Astrocyte (in vitro differentiated cells and primary cell): ENCODE measurements around the gene TAF1B. TPM values are rescaled to one million over a fixed set of nuclear protein-coding genes. Genes with fewer than 3 reads are reported as not detected.

Source experiments
- DNase-seq: peaks from one replicate; pipeline ENCODE4 v3.0.0-alpha.2; 2010; ENCODE audit warnings: low read depth
- FAIRE-seq: peaks from 2 replicates; lab custom pipeline; 2011; peaks lifted over from hg19 to GRCh38; lab: Jason Lieb, UNC
- H2AFZ ChIP-seq: 2 replicates; pipeline ENCODE4 v1.6.0; 2012; ENCODE audit warnings: low read depth, low read length, inconsistent platforms
- H3K27ac ChIP-seq: 2 replicates; pipeline ENCODE4 v1.5.1; 2011; ENCODE audit warnings: low read depth, low read length, inconsistent platforms
- H3K27me3 ChIP-seq: 2 replicates; pipeline ENCODE4 v1.6.0; 2011; ENCODE audit warnings: low read length, inconsistent platforms; ENCODE audit not compliant: insufficient read depth
- H3K36me3 ChIP-seq: 2 replicates; pipeline ENCODE4 v1.5.1; 2011; ENCODE audit warnings: low read length, inconsistent platforms; ENCODE audit not compliant: insufficient read depth
- H3K4me1 ChIP-seq: 2 replicates; pipeline ENCODE4 v1.5.1; 2011; ENCODE audit warnings: low read length, inconsistent platforms; ENCODE audit not compliant: insufficient read depth
- H3K4me2 ChIP-seq: 2 replicates; pipeline ENCODE4 v1.6.0; 2012; ENCODE audit warnings: low read length, inconsistent platforms
- H3K4me3 ChIP-seq: 2 replicates; pipeline ENCODE4 v1.5.1; 2011; ENCODE audit warnings: low read depth, mild to moderate bottlenecking, low read length, inconsistent platforms; ENCODE audit not compliant: insufficient read depth
- H3K79me2 ChIP-seq: 2 replicates; pipeline ENCODE4 v1.6.0; 2012; ENCODE audit warnings: mild to moderate bottlenecking, low read length, inconsistent platforms; ENCODE audit not compliant: insufficient read depth
- H3K9ac ChIP-seq: 2 replicates; pipeline ENCODE4 v1.6.0; 2012; ENCODE audit warnings: mild to moderate bottlenecking, low read length, inconsistent platforms
- H3K9me3 ChIP-seq: 2 replicates; pipeline ENCODE4 v1.5.1; 2012; ENCODE audit warnings: low read depth, mild to moderate bottlenecking, low read length, inconsistent platforms; ENCODE audit not compliant: insufficient read depth
- H4K20me1 ChIP-seq: 2 replicates; pipeline ENCODE4 v1.6.0; 2012; ENCODE audit warnings: low read length, inconsistent platforms; ENCODE audit not compliant: insufficient read depth
- H3K27ac Mint-ChIP-seq: one replicate; pipeline ENCODE4 v1.8.0; 2021; ENCODE audit warnings: mild to moderate bottlenecking, mixed read lengths; ENCODE audit not compliant: unreplicated experiment
- H3K27me3 Mint-ChIP-seq: one replicate; pipeline ENCODE4 v1.8.0; 2021; ENCODE audit warnings: low read depth, mixed read lengths; ENCODE audit not compliant: unreplicated experiment
- H3K36me3 Mint-ChIP-seq: one replicate; pipeline ENCODE4 v1.8.0; 2021; ENCODE audit warnings: low read depth, mixed read lengths; ENCODE audit not compliant: unreplicated experiment
- H3K4me1 Mint-ChIP-seq: one replicate; pipeline ENCODE4 v1.8.0; 2021; ENCODE audit warnings: low read depth, mixed read lengths; ENCODE audit not compliant: unreplicated experiment
- H3K4me3 Mint-ChIP-seq: one replicate; pipeline ENCODE4 v1.8.0; 2021; ENCODE audit warnings: mild to moderate bottlenecking, moderate library complexity, mixed read lengths; ENCODE audit not compliant: unreplicated experiment
- H3K9me3 Mint-ChIP-seq: one replicate; pipeline ENCODE4 v1.8.0; 2021; ENCODE audit warnings: mild to moderate bottlenecking, mixed read lengths; ENCODE audit not compliant: unreplicated experiment
- CTCF ChIP-seq: IDR thresholded peaks from 2 replicates; pipeline ENCODE4 v1.5.1; 2011; ENCODE audit warnings: low read depth, mild to moderate bottlenecking, inconsistent platforms, low read length, moderate library complexity; ENCODE audit not compliant: insufficient read depth
- EZH2 ChIP-seq: IDR thresholded peaks from 2 replicates; pipeline ENCODE4 v1.6.1; 2012; ENCODE audit warnings: mild to moderate bottlenecking, low read length, inconsistent platforms; ENCODE audit not compliant: insufficient read depth
- total RNA-seq: library from RNA; stranded (reverse); gene quantifications from 2 replicates; pipeline ENCODE4 v1.2.1, GENCODE V29; 2021

TAF1B gene
- total RNA-seq, 1 donor from 2014 or later = 14.5 TPM

- no peaks in the 10 kb centered on the region for H3K36me3 Mint-ChIP-seq
- DNase-seq = no peak
Measured at GRCh38 chr2:9819551-9819950, 23.7 kb upstream of the TAF1B start.

GRCh38 chr2:9820020-9820973, 23.0 kb upstream of the TAF1B start:
- peak; percentile 77 for DNase-seq
- Mint-ChIP-seq H3K27me3 (no peaks in the 10 kb centered on the region), H3K4me1 (peaks cover 12% of the 10 kb centered on the region), H3K9me3 (peaks cover 1% of the 10 kb centered on the region), H3K27ac (peak overlapping the region; percentile 53), H3K4me3 (no peak overlapping the region), H3K36me3 (no peaks in the 10 kb centered on the region)
- peak overlapping the region; percentile 58 for H2AFZ ChIP-seq
- no peaks in the 10 kb centered on the region for H3K36me3 ChIP-seq
- no peaks in the 10 kb centered on the region for H3K79me2 ChIP-seq
- H3K27me3 ChIP-seq = no peaks in the 10 kb centered on the region
- H4K20me1 ChIP-seq = no peaks in the 10 kb centered on the region
- H3K4me1 ChIP-seq = peaks cover 21% of the 10 kb centered on the region
- no peak for FAIRE-seq
- no peak overlapping the region for H3K4me3 ChIP-seq
- no peaks in the 10 kb centered on the region for H3K9me3 ChIP-seq
- H3K9ac ChIP-seq = no peak overlapping the region
- no peak overlapping the region for H3K27ac ChIP-seq
- TF ChIP-seq CTCF = no peak
- no peak for TF ChIP-seq EZH2
- peak overlapping the region; percentile 22 for H3K4me2 ChIP-seq

More at GRCh38 chr2:9819551-9819950, 23.7 kb upstream of the TAF1B start:
- Mint-ChIP-seq H3K4me3 (no peak overlapping the region), H3K9me3 (peaks cover 2% of the 10 kb centered on the region), H3K27ac (peak overlapping the region; percentile 53), H3K4me1 (peaks cover 14% of the 10 kb centered on the region), H3K27me3 (no peaks in the 10 kb centered on the region)
- H3K4me1 ChIP-seq = peaks cover 14% of the 10 kb centered on the region
- no peaks in the 10 kb centered on the region for H4K20me1 ChIP-seq
- H3K27me3 ChIP-seq = no peaks in the 10 kb centered on the region
- TF ChIP-seq CTCF (no peak), EZH2 (no peak)
- H2AFZ ChIP-seq = no peak overlapping the region
- peak overlapping the region; percentile 22 for H3K4me2 ChIP-seq
- no peak overlapping the region for H3K27ac ChIP-seq
- H3K9ac ChIP-seq = no peak overlapping the region
- H3K79me2 ChIP-seq = no peaks in the 10 kb centered on the region
- FAIRE-seq = no peak
- no peaks in the 10 kb centered on the region for H3K36me3 ChIP-seq
- H3K9me3 ChIP-seq = no peaks in the 10 kb centered on the region
- H3K4me3 ChIP-seq = no peak overlapping the region
